Left colon (tissue), 2 donors: ENCODE data around the gene AGPAT1. TPM values are rescaled to one million over a fixed set of nuclear protein-coding genes. Genes with fewer than 3 reads are reported as not detected.
A peak's percentile ranks its signal among the peaks of the same experiment; 100 is the strongest.

Source experiments
- ATAC-seq: fragments of 200-7000 bp; cut with Tn5 transposase; one replicate; pipeline ENCODE4 v1.9.1; 2020; ENCODE audit warnings: mild to moderate bottlenecking, moderate library complexity
- DNase-seq, 2 donors: peaks; one replicate each; pipeline ENCODE4 v3.0.0-alpha.2; 2020
- intact Hi-C, 2 donors: fragments of 100-400 bp; cut with DNase I in 1 of 2; cut with micrococcal nuclease in 1 of 2; formaldehyde crosslinking; loops; one replicate each; pipeline versions ENCODE4 v1.11.2 to v1.14.0; 2022; cut with DNase I, micrococcal nuclease
- total RNA-seq, 2 donors: library from RNA; stranded (reverse); fragmentation: NEBNext Ultra II Directional; extraction: Animal tissue kit (Norgen Biotek cat#: 25700); gene quantifications; one replicate each; pipeline ENCODE4 v1.2.1, GENCODE V29; 2021
- donor health status: DM: no; HTN: no; CAD: no.
- donor health status: DM: yes; HTN: yes; CAD: no.

The AGPAT1 gene
- total RNA-seq, 2 donors from 2014 or later = 44.4 to 55.0 TPM

DNA sequence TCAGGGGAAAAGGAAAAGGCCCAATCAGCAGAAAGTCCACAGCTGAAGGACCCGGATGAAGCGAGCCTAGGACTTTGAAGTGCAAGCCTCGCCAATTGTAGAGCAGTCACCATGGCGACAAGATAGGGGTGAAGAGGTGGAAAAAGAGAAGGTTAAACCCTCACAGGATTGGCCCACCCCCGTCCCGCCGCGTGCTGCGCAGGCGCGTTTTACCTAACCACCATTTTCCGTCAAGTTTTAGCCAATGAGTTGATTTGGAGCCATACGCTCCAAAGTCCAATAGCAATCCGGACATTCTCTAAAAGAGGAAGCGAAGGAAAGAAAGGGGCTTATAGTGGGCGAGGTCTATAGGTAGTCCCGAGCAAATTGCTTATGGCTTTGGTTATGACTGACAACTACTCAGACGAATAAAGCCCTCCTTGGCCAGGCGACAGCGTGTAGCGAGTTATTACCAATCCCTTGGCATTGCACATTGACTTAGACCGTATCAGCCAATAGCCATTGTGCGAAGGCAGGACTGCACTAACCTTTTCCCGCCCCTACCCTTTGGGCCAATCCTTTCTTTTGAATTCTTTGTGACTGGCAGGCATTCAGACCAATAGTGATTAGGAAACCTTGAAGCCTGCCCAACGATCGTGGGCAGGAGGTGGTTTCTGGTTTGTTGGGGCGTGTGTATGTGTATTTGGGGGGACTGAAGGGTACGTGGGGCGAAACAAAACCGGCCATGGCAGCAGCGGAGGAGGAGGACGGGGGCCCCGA, 2.1 kb upstream of the AGPAT1 start, which contains the start of gene RNF5:
TSS of gene RNF5 (plus strand) at position 618 of the 759 bp plus-strand sequence. CDS start at position 725, 107 bp downstream.
- ATAC-seq (peak; percentile 75), DNase-seq (peak; percentile 93 to 98)
- intact Hi-C loops = no loop called here

DNA sequence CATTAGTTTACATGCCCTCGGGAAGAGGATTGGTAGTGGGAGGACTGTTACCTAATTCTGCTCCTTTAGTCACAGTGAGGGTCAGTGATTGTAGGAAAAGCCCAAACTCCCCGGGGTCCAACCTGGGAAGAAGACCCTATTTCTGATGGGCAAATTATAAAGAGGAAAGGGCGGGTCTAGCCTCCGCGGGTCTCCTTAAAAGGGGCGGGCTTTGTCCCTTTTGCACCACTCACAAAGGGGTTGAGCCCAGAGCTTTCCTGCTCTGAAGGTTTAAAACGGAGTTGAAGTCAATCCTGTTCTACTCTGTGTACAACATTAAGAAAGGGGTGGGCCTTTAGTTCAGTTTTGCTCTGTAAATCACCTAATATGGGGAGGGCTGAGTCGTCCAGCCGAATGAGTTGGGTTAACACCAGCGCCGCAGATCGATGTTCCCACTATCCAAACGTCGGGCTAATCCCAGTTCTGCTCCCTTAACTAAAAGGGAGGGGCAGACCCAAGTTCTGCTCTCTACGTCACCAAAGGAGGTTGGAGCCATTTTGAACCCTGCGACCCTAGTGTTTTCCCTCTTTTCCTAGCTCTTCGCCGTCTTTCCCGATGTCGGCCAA, 1.4 kb upstream of the AGPAT1 start:
- DNase-seq (peak in 1 of 2 donors; percentile 43), ATAC-seq (peak; percentile 4)
- intact Hi-C loops = no loop called here

DNA sequence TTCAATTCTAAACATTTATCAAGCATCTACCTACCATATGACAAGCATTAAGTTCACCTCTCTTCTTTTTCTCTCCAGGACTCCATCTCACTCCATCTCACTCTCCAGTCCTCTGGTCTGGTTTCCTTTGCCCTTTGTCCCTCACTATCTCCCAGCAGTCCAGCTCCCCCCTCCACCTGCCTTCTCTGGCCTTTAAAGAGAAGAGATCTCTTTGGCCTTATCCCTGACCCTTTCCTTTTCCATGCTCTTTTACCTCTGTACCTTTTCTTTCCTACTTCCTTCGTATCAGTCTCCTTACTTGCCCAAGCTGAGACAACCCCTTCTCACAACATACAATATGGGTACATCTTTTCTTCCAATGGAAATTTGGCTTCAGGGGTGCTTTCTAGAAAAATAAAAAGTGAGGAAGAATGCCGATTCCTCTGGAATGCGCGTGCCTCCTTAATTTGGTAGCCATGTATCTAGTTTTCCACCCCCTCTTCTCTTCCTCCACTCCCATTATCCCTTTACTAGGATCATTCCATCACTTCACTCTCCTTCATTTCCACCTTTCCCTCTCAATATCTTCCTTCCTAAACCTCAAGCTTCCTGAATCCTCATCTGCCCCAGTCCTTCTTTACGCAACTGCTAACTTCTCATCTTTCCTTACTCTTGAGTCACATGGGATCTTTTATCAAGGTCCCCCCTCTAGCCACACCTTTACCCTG, 745 bp upstream of the AGPAT1 start:
- intact Hi-C loops = no loop called here
- DNase-seq (no peak), ATAC-seq (no peak)

DNA sequence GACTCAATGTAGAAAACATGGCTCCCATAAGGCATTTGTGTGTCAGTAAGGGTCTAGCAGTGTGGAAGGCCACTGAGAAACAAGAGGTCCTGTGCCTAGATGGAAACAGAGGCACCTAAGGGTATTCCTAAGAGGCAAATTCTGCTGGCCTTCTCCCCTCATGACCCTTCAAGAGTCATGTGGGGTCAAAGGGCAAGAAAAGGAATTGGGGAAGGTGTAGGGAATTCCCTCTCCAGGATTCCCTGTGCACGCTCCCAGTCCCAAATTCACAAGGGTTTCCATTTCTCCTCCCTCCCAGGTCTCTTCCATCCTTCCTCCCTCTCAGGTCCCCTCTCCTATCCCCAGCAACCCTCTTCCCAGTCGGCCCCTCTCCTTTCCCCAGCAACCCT, 568 bp downstream of the AGPAT1 start:
- DNase-seq = peak in 1 of 2 donors; percentile 30
- no peak for ATAC-seq
- intact Hi-C loops = no loop called here

DNA sequence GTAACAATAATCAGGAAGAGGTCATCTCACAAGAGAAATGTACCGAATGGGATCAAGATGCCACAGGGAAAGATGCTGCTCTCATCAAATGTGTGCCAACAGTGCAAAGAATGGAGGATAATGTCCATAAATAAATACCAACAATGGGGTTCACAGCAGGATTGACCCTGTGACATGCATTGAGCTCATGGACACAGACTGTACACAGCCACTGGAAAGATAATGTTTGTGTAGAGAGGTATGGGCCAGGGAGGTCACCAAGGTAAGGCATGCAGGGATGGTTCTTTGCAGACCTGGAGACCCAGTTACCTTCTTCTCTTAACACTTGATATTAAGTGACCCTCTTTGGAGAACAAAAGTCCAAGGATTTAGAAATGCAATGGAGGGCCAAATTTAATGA, 1.5 kb downstream of the AGPAT1 start:
- no peak for DNase-seq
- no peak for ATAC-seq
- intact Hi-C loops = no loop called here

DNA sequence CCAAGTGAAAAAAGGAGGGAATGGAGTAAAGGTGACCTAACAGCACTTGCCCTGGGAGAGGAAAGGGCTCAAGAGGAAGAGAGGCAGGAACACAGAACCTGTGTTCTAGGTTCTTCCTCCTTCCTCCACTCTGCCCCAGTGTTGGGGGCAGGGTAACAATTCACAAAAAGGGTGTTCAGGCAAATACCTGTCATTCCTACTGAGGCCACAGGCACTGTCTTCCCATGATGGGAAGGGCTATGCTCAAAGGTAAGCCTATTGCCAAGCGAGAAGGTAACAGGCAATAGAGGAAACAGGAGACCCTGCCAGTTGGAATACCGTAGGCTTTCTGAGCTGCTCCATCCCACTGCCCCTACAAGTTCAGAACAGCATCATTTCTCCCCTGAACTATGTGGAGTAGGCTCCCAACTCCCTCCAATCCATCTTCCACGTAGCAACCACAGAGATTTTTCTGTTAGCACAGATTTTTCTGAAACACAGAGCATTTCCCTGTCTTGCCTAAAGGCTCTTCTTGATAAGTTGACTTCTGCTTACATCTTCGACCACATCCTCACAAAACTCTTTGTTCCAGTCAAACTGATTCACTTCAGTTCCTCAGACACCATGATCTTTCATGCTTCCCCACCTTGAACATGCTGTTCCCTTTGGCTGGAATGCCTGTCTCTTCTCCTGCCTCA, 2.7 kb downstream of the AGPAT1 start:
- DNase-seq (no peak), ATAC-seq (no peak)
- intact Hi-C loops = no loop called here

DNA sequence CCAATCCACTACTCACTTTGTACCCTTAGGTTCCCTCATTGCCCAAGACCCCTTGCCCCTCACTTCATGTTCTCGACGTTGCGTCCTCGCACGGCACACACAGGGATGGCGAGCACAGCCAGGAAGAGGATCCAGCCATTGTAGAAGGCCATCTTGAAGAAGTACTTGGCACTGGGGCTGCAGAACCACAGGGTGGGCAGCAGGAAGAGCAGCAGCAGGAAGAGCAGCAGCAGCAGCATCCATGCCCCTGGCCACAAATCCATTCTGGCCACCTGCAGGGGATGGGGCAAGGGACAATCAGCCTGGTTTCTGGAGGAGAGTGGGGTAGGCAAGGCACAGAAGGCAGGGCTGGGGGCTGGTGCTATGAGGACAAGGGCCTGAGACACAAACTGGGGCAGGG, 4.7 kb downstream of the AGPAT1 start:
- intact Hi-C loops = no loop called here
- no peak for DNase-seq
- no peak for ATAC-seq

DNA sequence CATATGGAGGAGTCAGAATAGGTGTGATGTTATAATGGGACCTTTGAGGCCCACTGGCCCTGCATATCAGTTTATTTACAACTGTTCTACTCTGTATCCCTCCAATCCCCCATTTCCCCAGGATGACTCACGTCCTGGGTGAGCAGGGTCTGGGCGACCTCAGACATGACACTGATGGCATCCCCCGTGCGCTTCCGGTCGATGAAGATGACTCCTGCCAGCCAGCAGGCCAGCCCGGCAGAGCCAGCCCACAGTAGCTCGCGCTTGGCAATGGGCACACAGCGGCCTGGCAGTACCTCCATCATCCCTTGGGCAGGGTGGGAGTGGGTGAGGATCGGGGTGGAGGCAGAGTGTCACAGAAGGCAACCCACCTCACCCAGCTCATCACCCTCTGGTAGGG, 5.6 kb downstream of the AGPAT1 start:
- DNase-seq (no peak), ATAC-seq (no peak)
- intact Hi-C loops = no loop called here

DNA sequence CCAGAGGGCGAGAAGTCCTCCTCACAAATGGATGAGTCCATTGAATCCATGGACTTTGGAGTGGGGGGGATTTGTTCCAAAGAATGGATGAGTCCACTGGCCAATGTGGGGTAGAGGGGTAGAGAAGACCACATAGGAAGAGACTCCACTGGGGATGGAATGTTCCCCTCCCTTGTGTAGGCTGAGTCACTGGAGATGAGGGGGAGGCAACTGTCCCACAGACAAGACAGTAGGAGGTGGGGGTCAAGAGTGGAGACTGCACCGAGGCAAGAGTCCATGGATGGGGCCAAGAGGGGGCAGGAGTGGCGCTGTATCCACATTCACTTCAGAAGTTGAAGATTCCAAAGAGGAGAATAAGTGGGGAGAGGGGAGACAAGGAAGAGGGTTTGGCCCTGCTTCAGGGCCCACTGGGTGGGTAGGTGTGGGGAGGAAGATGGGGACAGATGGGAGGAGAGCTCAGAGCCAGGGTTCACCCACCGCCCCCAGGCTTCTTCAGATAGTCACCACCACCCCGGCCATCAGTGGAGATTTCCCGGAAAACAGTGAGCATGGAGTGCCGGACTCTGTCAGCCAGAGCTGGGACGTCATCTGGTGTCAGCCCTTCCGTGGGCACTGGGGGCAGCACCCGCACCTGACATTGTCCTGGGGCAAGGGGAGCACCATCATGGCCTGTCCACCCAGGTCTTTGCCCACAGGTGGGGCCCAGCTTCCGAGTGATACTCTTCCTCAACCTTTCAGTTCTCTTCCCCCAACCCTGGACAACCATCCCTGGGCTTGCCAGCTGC, 6.9 kb downstream of the AGPAT1 start:
- ATAC-seq = peak; percentile 10

DNA sequence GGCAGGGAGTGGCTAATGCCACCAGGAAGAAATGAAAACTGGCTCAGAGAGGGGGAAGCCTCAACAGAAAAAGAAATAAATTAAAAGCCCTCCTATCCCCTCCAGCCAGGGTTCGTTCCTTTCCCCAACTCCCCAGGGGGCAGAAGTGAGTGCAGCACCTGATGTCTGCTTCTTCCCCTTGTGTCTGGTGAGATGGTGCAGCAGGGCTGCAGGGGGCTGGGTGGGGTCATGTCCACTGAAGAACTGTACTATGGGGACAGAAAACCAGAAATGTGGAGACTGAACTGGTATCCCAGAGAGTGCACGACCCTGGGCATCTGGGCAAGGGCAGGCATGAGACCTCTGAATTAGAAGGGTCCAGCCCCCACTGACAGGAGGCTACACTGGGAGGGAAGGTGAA, 7.5 kb downstream of the AGPAT1 start:
- intact Hi-C loops = no loop called here
- no peak for DNase-seq
- ATAC-seq = peak; percentile 3

More for the DNA sequence above, 6.9 kb downstream of the AGPAT1 start:
- no peak for DNase-seq
- intact Hi-C loops = no loop called here

DNA sequence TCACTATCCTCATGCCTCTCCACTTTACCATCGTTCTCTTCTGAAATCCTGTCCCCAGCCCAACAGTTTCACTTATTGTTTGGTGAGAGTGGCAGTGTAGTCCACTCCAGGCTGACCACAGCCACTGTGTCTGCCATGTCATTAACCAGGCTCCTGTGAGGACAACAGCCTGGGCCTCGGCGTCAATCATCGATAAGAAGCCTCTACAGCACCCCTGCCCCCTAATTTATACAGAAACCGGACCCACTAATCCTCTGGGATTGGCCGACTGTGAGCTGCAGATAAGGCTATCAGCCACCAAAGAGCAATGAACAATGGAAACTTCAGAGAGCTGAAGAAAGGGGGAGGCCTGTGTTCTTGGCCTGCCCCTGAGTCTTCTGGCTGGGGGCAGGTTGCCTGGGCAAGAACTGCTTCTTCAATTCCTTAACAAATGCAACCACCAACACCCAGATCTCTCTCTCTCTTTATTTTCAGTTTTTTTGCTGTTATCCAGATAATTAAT, 8.1 kb downstream of the AGPAT1 start:
- ATAC-seq (no peak), DNase-seq (no peak)
- intact Hi-C loops = no loop called here

DNA sequence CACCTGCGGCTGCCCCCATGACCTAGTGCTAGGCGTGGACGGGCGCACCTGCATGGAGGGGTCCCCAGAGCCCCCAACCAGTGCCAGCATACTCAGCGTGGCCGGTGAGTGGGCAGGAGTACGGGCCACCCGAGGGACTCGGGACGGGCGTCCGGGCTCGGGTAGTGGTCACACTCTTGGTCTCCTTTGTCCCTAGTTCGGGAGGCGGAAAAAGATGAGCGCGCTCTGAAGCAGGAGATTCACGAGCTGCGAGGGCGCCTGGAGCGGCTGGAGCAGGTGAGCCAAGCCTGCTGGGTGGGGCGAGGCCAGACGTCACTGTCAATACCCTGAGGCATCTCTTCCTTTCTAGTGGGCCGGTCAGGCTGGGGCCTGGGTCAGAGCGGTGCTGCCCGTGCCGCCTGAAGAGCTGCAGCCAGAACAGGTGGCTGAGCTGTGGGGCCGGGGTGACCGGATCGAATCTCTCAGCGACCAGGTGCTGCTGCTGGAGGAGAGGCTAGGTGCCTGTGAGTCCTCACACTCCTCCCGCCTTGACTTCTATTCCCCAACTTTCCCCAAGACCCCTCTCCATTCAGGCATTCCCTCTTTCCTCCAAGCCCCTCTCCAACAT, 8.6 kb downstream of the AGPAT1 start:
- intact Hi-C loops = no loop called here
- DNase-seq = no peak
- ATAC-seq = peak; percentile 11

DNA sequence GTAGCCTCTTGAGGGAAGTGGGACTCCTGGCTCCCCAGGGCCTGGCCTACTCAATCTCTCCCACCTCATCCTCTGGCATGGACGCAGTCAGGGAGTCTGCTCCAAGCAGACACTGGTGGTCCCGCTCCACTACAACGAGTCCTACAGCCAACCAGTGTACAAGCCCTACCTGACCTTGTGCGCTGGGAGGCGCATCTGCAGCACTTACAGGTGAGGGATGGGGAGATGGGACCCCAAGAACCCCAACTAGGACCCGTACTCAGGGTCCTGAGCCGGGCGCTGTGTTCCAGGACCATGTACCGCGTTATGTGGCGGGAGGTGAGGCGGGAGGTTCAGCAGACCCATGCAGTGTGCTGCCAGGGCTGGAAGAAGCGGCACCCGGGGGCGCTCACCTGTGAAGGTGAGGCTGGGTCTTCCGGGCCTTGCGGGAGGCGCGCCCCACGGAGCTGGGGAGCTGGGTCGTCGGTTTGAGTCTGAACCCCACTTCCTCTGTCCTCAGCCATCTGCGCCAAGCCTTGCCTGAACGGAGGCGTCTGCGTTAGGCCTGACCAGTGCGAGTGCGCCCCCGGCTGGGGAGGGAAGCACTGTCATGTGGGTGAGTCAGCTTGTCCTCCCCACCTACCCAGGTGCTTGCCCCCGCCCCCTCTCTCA, 9.3 kb downstream of the AGPAT1 start:
- ATAC-seq (no peak), DNase-seq (peak in 1 of 2 donors; percentile 8)
- intact Hi-C loops = no loop called here

DNA sequence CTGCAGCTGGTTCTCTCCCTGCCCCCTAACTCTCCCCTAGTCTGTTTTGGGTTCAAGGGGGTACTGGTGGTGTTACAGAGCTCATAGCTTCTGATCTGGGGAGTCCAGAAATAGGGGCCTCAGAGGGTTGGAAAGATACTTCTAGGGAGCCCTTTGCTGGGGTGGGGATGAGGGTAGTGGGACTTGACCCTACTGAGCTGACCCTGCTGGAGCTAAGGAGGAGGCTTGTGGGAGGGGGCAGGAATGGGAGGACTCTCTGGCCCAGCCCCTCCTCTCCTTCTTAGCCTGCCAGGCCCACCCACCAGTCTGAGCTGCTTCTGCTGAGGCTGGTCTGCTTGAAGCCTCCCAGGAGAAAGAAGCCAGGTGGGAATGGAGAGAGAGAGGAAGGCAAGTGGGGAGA, 11.6 kb downstream of the AGPAT1 start, which contains the start of gene EGFL8:
TSS of gene EGFL8 (plus strand) at position 301 of the 400 bp plus-strand sequence. CDS start 1,571 bp downstream, outside the sequence.
- ATAC-seq (no peak), DNase-seq (no peak)
- intact Hi-C loops = no loop called here

DNA sequence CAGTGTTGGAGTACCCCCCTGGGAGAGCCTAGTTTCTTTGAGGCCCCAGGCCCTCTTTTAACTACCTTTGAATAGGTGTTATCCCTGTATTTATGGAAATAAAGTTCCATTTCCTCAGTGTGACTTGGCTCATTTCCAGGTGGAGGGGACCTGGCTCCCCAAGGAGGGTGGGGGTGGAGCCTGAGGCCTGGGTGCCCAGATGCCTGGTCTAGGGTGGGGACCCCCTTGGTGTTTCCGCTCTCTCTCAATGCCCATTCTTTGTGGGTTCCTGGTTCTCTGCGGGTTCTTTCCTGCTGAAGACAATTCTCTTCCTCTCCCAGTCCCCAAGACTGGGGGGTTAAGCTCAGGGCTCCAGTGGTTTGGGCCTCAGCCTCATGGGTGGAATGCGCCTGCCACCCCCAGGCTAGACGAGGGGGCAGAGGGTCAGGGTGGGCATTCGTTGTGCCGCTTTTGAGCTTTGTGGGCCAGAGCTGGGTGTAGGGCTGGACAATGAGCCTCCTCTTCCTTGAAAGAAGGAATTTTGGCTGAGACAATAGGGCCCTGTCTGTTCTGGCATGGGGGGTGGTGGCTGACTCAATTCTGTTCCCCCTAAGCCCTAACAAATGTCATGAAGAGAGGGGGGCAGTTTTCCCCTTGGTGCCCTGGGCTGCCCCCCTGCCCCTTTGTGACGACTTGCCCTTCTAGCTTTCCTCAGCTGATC, 12.2 kb downstream of the AGPAT1 start:
- no peak for ATAC-seq
- no peak for DNase-seq
- intact Hi-C loops = no loop called here

DNA sequence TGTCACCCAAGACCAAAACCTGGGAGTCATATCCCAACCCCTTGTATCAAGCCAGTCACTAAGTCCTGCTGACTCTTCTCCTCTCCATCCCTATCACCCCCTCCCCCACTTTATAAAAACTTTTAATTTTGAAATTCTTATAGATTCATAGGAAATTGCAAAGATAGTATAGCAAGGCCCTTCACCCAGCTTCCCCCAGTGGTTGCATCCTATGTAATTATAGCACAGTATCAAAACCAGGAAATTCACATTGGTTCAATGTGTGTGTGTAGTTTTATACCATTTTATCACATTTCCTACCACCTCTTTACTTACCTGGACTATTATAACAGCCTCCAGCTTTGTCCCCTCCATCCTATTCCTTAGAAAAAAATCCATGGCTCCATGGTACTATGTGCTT, 17.8 kb downstream of the AGPAT1 start:
- intact Hi-C loops = no loop called here
- DNase-seq (no peak), ATAC-seq (no peak)

DNA sequence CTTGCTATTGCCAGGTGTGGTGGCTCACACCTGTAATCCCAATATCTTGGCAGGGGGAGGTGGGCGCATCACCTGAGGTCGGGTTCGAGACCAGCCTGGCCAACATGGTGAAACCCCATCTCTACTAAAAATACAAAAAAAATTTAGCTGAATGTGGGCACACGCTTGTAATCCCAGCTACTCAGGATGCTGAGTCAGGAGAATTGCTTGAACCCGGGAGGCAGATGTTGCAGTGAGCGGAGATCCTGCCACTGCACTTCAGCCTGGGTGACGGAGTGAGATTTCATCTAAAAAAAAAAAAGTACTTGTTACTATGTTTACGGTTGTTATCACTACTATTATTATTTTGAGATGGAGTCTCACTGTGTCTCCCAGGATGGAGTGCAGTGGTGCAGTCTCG, 19.0 kb downstream of the AGPAT1 start:
- intact Hi-C loops = no loop called here
- no peak for ATAC-seq

More for the DNA sequence above, 19.0 kb downstream of the AGPAT1 start:
- DNase-seq = no peak
